ENCODE results near the gene NR1I2.

Gene NR1I2

GRCh38 chr3:119779731-119780383 lies 2.0 kb upstream of the NR1I2 start:
- DNase-seq, result no peak

DNA sequence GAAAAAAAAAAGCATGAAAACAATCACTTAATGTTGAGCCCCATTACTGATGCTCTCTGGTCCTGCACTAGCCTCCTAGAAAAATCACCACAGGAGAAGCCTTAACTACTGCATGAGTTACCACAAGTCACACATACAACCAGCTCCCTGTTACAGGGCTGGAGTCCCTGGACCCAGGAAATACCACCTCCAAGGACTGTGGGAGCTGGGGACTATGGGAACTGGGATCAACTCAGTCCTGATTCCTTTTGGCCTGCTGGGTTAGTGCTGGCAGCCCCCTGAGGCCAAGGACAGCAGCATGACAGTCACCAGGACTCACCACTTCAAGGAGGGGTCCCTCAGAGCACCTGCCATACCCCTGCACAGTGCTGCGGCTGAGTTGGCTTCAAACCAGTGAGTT lies 559 bp downstream of the NR1I2 start:
- no peak for DNase-seq

DNA sequence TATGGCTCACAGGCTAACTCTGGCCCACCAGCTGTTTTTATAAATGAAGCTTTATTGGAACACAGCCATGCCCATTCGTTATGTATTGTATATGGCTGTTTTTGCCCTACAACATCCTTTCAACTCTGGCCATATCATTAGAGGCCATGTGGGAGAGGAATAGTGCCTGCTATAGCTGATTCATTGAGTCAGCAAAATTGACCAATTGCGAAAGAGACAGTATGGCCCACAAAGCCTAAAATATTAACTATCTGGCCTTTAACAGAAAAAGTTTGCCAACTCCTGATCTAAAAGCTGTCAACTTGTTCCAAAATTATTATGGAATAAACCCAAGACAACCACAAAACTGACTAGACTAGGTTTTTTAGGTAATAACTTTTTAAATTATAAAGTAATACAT lies 1.4 kb downstream of the NR1I2 start:
- no peak for DNase-seq

DNA sequence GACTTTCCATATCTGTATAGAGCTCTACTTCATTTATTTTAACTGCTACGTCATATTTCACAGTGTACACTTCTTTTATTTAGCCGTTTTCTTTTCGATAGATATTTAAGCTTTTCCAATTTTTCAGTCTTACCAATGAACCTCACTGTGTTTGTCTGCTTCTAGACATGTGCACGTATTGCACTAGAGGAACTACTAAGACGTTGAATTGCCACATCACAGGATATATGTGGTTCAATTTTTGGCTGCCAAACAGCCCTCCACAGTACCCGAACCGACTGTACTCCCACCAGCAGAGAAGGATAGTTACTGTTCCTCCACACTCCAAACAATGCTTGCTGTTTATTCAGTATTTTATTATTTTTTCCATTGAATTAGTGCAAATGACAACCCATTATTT lies 2.0 kb downstream of the NR1I2 start:
- DNase-seq, result no peak

- DNase-seq, result no peak
Observed at GRCh38 chr3:119786409-119786808, 4.5 kb downstream of the NR1I2 start.

- no peak for DNase-seq
Observed at GRCh38 chr3:119790369-119790768, 8.5 kb downstream of the NR1I2 start.

DNA sequence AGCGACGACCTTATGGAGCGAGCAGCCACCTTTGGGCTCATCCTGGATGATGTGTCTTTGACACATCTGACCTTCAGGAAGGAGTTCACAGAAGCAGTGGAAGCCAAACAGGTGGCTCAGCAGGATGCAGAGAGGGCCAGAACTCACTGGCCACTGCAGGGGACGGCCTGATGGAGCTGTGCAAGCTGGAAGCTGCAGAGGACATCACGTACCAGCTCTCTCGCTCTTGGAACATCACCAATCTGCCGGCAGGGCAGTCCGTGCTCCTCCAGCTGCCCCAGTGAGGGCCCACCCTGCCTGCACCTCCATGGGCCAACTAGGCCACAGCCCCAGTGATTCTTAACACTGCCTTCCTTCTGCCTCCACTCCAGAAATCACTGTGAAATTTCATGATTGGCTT lies 10.4 kb downstream of the NR1I2 start:
- no peak for DNase-seq

GRCh38 chr3:119794401-119794800 lies 12.5 kb downstream of the NR1I2 start:
- no peak for DNase-seq

- DNase-seq, result no peak
Observed at GRCh38 chr3:119794971-119795612, 13.2 kb downstream of the NR1I2 start.

- no peak for DNase-seq
Observed at GRCh38 chr3:119795849-119796248, 13.9 kb downstream of the NR1I2 start.

DNA sequence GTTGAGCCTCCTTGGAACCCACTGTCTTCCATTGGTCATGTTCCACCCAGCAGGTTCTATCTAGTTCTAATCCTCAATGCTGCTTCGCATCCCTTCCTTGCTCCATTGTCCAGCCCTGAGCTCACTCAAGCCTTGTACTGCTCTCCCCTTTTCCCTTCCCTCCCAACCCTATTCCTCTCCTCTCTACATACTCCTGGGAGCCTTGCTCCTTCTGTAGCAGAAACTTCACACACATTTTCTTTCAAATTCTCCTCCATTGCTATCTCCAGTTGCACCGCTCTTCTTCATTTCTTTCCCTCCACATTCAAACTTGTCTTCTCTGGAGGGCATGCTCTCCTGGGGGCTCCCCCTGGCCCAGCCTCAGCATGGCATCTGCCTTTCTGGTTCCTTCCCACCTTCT lies 14.5 kb downstream of the NR1I2 start:
- no peak for DNase-seq

DNA sequence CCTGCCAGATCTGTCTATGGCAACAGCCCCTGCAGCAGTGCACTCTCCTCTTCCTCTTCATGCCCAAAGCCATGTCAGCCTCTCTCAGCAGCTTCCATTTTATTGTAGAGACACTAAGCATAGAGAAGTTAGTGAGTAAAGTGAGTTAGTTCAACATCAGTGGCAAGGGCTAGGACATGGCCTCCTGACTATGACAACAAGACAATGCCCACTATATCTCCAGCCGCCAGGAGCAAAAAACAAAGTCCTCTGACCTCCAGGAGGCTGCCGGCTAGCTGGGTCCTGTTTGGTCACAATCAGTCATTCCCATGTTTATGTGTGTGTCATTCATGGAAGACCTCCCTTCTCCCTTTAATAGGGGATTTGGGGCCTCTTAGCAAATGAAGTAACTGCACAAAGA lies 14.9 kb downstream of the NR1I2 start:
- DNase-seq, result no peak

GRCh38 chr3:119800844-119801243 lies 18.9 kb downstream of the NR1I2 start:
- no peak for DNase-seq

DNA sequence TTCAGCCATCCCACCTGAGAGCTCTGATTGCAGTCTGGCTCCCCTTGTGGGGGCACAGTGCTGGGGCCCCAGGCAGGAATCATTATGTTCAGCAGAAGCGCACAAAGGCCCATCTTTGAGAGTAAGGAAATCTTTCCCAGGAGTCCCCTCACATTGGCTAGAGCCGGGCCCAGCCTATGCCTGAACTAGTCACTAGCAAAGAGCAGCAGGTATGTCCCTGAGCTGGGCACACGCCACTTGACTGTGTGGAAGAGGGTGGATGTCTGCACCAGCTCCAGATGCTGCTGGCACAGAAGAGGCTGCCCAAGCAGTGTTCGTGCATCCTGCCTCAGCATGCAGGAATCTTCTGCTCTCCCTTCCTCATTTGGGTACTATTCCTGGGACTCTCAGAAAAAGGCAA lies 26.3 kb downstream of the NR1I2 start:
- no peak for DNase-seq

DNA sequence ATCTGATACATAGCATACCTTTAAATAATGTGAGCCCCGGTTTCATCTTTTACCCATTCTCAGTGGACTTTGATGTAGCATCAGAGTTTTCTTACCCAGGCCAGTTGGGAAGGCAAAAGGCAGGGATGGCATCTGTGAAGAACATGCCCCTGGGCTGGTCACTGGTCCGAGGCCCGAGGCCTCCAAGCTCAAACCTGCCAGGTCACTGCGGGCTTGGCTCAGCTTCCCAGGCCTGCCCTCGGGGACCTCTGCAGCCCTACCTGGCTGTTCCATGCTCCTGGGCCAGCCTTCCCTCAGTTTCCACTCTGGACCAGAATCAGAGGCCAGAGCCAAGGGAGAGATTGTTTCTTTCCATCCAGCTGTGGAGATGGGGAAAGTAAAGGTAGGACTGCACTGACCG lies 26.9 kb downstream of the NR1I2 start:
- DNase-seq, result no peak

- no peak for DNase-seq
Observed at GRCh38 chr3:119809249-119810017, 27.5 kb downstream of the NR1I2 start.

- no peak for DNase-seq
Observed at GRCh38 chr3:119810018-119810435, 28.1 kb downstream of the NR1I2 start.

DNA sequence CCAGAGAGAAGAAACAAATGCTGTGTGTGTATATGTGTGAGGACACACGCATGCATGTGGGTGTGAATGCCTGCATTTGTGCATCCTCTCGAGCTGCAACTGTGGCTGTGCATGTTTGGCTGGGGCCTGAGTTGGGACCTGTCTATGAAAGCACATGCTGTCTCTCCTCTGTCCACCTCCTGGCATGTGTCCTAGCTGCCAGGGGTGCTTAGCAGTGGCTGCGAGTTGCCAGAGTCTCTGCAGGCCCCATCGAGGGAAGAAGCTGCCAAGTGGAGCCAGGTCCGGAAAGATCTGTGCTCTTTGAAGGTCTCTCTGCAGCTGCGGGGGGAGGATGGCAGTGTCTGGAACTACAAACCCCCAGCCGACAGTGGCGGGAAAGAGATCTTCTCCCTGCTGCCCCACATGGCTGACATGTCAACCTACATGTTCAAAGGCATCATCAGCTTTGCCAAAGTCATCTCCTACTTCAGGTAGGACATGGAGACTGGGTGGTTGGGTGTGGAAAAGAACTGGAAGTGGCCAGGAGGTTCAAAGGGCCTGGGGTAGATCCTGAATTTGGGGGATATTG lies 30.7 kb downstream of the NR1I2 start:
- no peak for DNase-seq

DNA sequence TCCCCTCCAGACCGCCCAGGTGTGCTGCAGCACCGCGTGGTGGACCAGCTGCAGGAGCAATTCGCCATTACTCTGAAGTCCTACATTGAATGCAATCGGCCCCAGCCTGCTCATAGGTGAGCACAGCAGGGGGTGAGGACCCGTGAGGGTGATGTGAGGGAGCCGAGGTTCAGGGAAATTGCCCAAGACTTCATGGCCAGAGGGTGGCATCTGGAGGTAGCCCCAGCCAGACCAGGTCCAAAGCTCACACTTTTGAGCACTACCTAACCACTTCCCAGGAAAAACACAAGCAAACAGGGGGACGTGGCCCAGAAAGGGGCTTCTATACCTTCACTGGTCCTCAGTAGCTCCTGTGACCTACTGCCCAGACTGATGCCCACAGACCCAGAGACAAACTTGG lies 33.8 kb downstream of the NR1I2 start:
- no peak for DNase-seq

DNA sequence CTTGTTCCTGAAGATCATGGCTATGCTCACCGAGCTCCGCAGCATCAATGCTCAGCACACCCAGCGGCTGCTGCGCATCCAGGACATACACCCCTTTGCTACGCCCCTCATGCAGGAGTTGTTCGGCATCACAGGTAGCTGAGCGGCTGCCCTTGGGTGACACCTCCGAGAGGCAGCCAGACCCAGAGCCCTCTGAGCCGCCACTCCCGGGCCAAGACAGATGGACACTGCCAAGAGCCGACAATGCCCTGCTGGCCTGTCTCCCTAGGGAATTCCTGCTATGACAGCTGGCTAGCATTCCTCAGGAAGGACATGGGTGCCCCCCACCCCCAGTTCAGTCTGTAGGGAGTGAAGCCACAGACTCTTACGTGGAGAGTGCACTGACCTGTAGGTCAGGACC lies 35.2 kb downstream of the NR1I2 start:
- no peak for DNase-seq

DNA sequence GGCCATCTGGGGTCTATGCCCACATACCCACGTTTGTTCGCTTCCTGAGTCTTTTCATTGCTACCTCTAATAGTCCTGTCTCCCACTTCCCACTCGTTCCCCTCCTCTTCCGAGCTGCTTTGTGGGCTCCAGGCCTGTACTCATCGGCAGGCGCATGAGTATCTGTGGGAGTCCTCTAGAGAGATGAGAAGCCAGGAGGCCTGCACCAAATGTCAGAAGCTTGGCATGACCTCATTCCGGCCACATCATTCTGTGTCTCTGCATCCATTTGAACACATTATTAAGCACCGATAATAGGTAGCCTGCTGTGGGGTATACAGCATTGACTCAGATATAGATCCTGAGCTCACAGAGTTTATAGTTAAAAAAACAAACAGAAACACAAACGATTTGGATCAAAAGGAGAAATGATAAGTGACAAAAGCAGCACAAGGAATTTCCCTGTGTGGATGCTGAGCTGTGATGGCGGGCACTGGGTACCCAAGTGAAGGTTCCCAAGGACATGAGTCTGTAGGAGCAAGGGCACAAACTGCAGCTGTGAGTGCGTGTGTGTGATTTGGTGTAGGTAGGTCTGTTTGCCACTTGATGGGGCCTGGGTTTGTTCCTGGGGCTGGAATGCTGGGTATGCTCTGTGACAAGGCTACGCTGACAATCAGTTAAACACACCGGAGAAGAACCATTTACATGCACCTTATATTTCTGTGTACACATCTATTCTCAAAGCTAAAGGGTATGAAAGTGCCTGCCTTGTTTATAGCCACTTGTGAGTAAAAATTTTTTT lies 35.9 kb downstream of the NR1I2 start:
- DNase-seq, result no peak

GRCh38 chr3:119818937-119819336 lies 37.0 kb downstream of the NR1I2 start:
- DNase-seq, result no peak

DNA sequence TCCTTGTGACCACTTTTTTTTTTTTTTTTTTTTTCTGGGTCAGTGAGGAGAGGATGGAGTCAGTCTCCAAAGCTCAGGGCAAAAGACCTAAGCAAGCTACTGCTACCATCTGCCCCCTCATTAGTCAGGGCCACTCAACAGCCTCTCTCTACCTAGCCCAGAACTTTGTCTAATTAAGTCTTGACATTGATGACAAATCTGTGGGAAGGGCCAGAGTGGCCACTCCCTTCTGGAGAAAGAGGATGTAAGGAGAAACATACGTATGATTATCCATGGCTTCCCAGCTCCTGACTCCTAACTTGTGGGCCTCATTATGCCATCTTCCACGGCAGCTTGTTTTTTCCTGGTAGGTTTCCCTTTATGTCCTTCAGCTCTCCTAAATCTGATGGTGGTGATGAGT lies 37.9 kb downstream of the NR1I2 start:
- DNase-seq, result no peak
